HepG2 (cell line): ENCODE measurements around the gene KCTD14. TPM values are rescaled to one million over a fixed set of nuclear protein-coding genes. Genes with fewer than 3 reads are reported as not detected.
"Not testable (repeated sequence)": the region's sequence is repeated elsewhere in the genome, so short reads cannot be mapped to it uniquely, and the experiment has no call there.

Experiments
- ATAC-seq: fragments of 200-7000 bp; cut with Tn5 transposase; 3 replicates; pipeline ENCODE4 v1.9.1; 2020; ENCODE audit warnings: mild to moderate bottlenecking, moderate library complexity
- BruUV-seq: library from RNA; stranded (reverse); fragments of 400-500 nt; replicated peaks from 2 replicates; lab custom pipeline; 2021; lab: Mats Ljungman, UMichigan
- CTCF ChIA-PET: fragments of 300-600 bp; formaldehyde crosslinking; extraction: SDS; loops from one replicate; lab custom pipeline; 2021; ENCODE audit warnings: low total read pairs, inconsistent platforms, low intra/inter-chr PET ratio; lab: Yijun Ruan, JAX
- POLR2A ChIA-PET: fragments of 350-600 bp; sonication (Branson Sonifier 250); formaldehyde crosslinking; loops from one replicate; lab custom pipeline; 2020; ENCODE audit warnings: antibody characterized with exemption, inconsistent platforms; lab: Yijun Ruan, JAX
- DNase-seq: peaks from one replicate; pipeline ENCODE4 v3.0.0-alpha.2; 2015; ENCODE audit warnings: low spot score
- FAIRE-seq: peaks from 3 replicates; lab custom pipeline; 2011; peaks lifted over from hg19 to GRCh38; lab: Jason Lieb, UNC
- H2AFZ ChIP-seq: one replicate; pipeline ENCODE4 v1.6.1; 2011; ENCODE audit warnings: low read length, inconsistent platforms
- H3K27ac ChIP-seq: fragments of 300-600 bp; 3 replicates; pipeline ENCODE4 v1.8.0; 2011; ENCODE audit warnings: mixed run types, mild to moderate bottlenecking, mixed read lengths, low read length, inconsistent platforms; ENCODE audit not compliant: insufficient read depth; ENCODE audit errors: extremely low read length
- H3K27me3 ChIP-seq, 2 experiments: fragments of 200-600 bp in 1 of 2; 2 replicates in 1 of 2; 3 replicates in 1 of 2; pipeline versions ENCODE4 v1.6.0 to v1.8.0; 2011; ENCODE audit warnings: low read length in 2 of 2, mild to moderate bottlenecking in 2 of 2, moderate library complexity in 2 of 2, inconsistent platforms in 1 of 2; ENCODE audit not compliant: insufficient read depth in 2 of 2, control insufficient read depth in 1 of 2
- H3K36me3 ChIP-seq, 2 experiments: fragments of 200-600 bp in 1 of 2; replicated peaks in 1 of 2; 2 replicates in 1 of 2; 3 replicates in 1 of 2; pipeline versions ENCODE4 v1.5.1 to v1.8.0; 2011; ENCODE audit warnings: low read length in 2 of 2, inconsistent platforms in 1 of 2; ENCODE audit not compliant: insufficient read depth in 2 of 2, control insufficient read depth in 1 of 2
- H3K4me1 ChIP-seq: 2 replicates; pipeline ENCODE4 v1.5.1; 2012; ENCODE audit warnings: low read length, inconsistent platforms; ENCODE audit not compliant: insufficient read depth
- H3K4me2 ChIP-seq: 2 replicates; pipeline ENCODE4 v1.6.0; 2011; ENCODE audit warnings: low read depth, low read length, inconsistent platforms
- H3K4me3 ChIP-seq, 3 experiments: fragments of 200-600 bp in 1 of 3; sonication (generic), shearing (Covaris generic) in 1 of 3; replicated peaks in 1 of 3; 2 replicates each; pipeline ENCODE4 v1.5.1; 2011 to 2016; ENCODE audit warnings: low read length in 3 of 3, inconsistent platforms in 2 of 3, low read depth in 2 of 3, mild to moderate bottlenecking in 2 of 3, control low read depth in 1 of 3, mixed read lengths in 1 of 3; ENCODE audit not compliant: insufficient read depth in 1 of 3
- H3K79me2 ChIP-seq: one replicate; pipeline ENCODE4 v1.6.1; 2011; ENCODE audit warnings: low read length, inconsistent platforms; ENCODE audit not compliant: insufficient read depth
- H3K9ac ChIP-seq: 2 replicates; pipeline ENCODE4 v1.6.0; 2011; ENCODE audit warnings: mild to moderate bottlenecking, low read depth, low read length, inconsistent platforms; ENCODE audit not compliant: insufficient read depth
- H3K9me3 ChIP-seq: 2 replicates; pipeline ENCODE4 v1.5.1; 2012; ENCODE audit warnings: mild to moderate bottlenecking, low read length
- H4K20me1 ChIP-seq: 2 replicates; pipeline ENCODE4 v1.6.0; 2011; ENCODE audit warnings: inconsistent platforms, mild to moderate bottlenecking, low read length, moderate library complexity; ENCODE audit not compliant: insufficient read depth
- ARID4A ChIP-seq: sonication (generic); formaldehyde crosslinking; IDR thresholded peaks from 2 replicates; pipeline ENCODE4 v1.5.0; 2020; ENCODE audit warnings: mild to moderate bottlenecking, missing genetic modification reagents, borderline replicate concordance
- KLF11 ChIP-seq: IDR thresholded peaks from 2 replicates; pipeline ENCODE4 v1.6.1; 2016; ENCODE audit warnings: missing compliant biosample characterization
- NFATC3 ChIP-seq: sonication (generic); formaldehyde crosslinking; IDR thresholded peaks from 2 replicates; pipeline ENCODE4 v1.5.1; 2020; ENCODE audit warnings: mild to moderate bottlenecking, missing genetic modification reagents
- ZNF629 ChIP-seq: sonication (generic); formaldehyde crosslinking; conservative IDR thresholded peaks from 2 replicates; pipeline ENCODE4 v1.5.0; 2020; ENCODE audit warnings: missing genetic modification reagents
- ZNF816 ChIP-seq: sonication (generic); formaldehyde crosslinking; IDR thresholded peaks from 2 replicates; pipeline ENCODE4 v1.8.0; 2022; ENCODE audit warnings: missing genetic modification reagents, mild to moderate bottlenecking, borderline replicate concordance
- WGBS: methylation state at CpG from one replicate; pipeline ENCODE4 v1.1.6; 2017; ENCODE audit warnings: low lambda C conversion rate; 5-methylcytosine and 5-hydroxymethylcytosine counted together
- in situ Hi-C: cut with HindIII; loops from 2 replicates; pipeline ENCODE4 v1.10.0; 2017; ENCODE audit warnings: low pct_unique_long_range_greater_than_20kb; ENCODE audit not compliant: extremely low pct_ligation_motif_present
- intact Hi-C: fragments of 100-400 bp; cut with micrococcal nuclease; formaldehyde crosslinking; loops from one replicate; pipeline ENCODE4 v1.10.0; 2022; ENCODE audit not compliant: unreplicated experiment
- polyA plus RNA-seq, 8 experiments: library from polyadenylated mRNA; depleted of rRNA in 3 of 8; stranded (reverse) in 7 of 8; unstranded in 1 of 8; fragments of >200 nt; fragmentation: Illumina TruSeq in 4 of 8; extraction: Trizol in 4 of 8; gene quantifications; 2 replicates each; pipeline versions ENCODE4 v1.2.1 to v1.2.3, GENCODE V29; 2011 to 2016; ENCODE audit warnings: low read depth in 4 of 8, missing spikeins in 1 of 8, mixed read lengths in 1 of 8; ENCODE audit not compliant: insufficient read depth in 1 of 8
- total RNA-seq, 5 experiments: library from RNA; depleted of rRNA; stranded (reverse); fragments of >200 nt; fragmentation: Illumina TruSeq; extraction: Trizol; gene quantifications; 2 replicates each; pipeline ENCODE4 v1.2.3, GENCODE V29; 2016; ENCODE audit warnings: low read depth in 1 of 5

The KCTD14 gene
- total and polyA plus RNA-seq, 2 of the 13 experiments (the other 11 are each of a cell fraction or from before 2014, with no cell fraction given) = 10.3 to 15.6 TPM

- no peak; the same call in 1 of the 2 replicates for TF ChIP-seq ARID4A (CRISPR knock-in tag)
- TF ChIP-seq KLF11 (CRISPR knock-in tag) = no peak
- TF ChIP-seq ZNF816 (CRISPR knock-in tag) = no peak
These were observed 38.2 kb upstream of the KCTD14 start (continued) for GRCh38 chr11:78061088-78061920.

GRCh38 chr11:78060533-78060932 is 37.5 kb upstream of the KCTD14 start:
- intact Hi-C loops = no loop called here
- no peaks in the 10 kb centered on the region for H4K20me1 ChIP-seq
- H3K9ac ChIP-seq = no peak overlapping the region
- no peaks in the 10 kb centered on the region for H3K36me3 ChIP-seq
- H3K27ac ChIP-seq = peak overlapping the region; percentile 87
- ATAC-seq (no peak), DNase-seq (no peak), FAIRE-seq (no peak)
- 94% methylated on average over 8 of the region's 8 CpGs for WGBS
- H3K4me2 ChIP-seq = no peak overlapping the region
- in situ Hi-C loops = no loop called here
- no peak overlapping the region for H3K4me3 ChIP-seq
- ChIA-PET POLR2A (interaction anchor here (0.8 to 2.3 kb wide), 7 partner anchors 9 to 79 kb away, joined by 4 to 23 read pairs (median 5); partner anchors contain the start of genes ALG8 and INTS4), CTCF (no interaction called here)
- peaks cover 59% of the 10 kb centered on the region for H3K4me1 ChIP-seq
- TF ChIP-seq ZNF629 (CRISPR knock-in tag) (peak; percentile 76), NFATC3 (CRISPR knock-in tag) (no peak)
- H3K27me3 ChIP-seq = no peaks in the 10 kb centered on the region
- no peaks in the 10 kb centered on the region for H3K9me3 ChIP-seq
- H2AFZ ChIP-seq = no peak overlapping the region
- no peaks in the 10 kb centered on the region for H3K79me2 ChIP-seq
- no TSS peak for BruUV-seq

GRCh38 chr11:78059749-78060328 is 36.8 kb upstream of the KCTD14 start:
- H3K9ac ChIP-seq, H3K4me3 ChIP-seq, H2AFZ ChIP-seq, H3K9me3 ChIP-seq, H4K20me1 ChIP-seq, H3K27ac ChIP-seq, BruUV-seq, ATAC-seq, FAIRE-seq, H3K36me3 ChIP-seq, H3K4me2 ChIP-seq, intact Hi-C loops, H3K27me3 ChIP-seq, H3K79me2 ChIP-seq, in situ Hi-C loops, CTCF ChIA-PET, DNase-seq: not testable (repeated sequence)
- H3K4me1 ChIP-seq = peaks cover 64% of the 10 kb centered on the region
- POLR2A ChIA-PET = interaction anchor here (2.3 kb wide), 1 partner anchor 9 kb away, joined by 23 read pairs; no protein-coding TSS in a partner anchor
- WGBS = 97% methylated on average over 9 of the region's 9 CpGs
